Measurements from ENCODE around the gene PIM1.
"Not testable (repeated sequence)": the region's sequence is repeated elsewhere in the genome, so short reads cannot be mapped to it uniquely, and the experiment has no call there.

Gene PIM1

DNA sequence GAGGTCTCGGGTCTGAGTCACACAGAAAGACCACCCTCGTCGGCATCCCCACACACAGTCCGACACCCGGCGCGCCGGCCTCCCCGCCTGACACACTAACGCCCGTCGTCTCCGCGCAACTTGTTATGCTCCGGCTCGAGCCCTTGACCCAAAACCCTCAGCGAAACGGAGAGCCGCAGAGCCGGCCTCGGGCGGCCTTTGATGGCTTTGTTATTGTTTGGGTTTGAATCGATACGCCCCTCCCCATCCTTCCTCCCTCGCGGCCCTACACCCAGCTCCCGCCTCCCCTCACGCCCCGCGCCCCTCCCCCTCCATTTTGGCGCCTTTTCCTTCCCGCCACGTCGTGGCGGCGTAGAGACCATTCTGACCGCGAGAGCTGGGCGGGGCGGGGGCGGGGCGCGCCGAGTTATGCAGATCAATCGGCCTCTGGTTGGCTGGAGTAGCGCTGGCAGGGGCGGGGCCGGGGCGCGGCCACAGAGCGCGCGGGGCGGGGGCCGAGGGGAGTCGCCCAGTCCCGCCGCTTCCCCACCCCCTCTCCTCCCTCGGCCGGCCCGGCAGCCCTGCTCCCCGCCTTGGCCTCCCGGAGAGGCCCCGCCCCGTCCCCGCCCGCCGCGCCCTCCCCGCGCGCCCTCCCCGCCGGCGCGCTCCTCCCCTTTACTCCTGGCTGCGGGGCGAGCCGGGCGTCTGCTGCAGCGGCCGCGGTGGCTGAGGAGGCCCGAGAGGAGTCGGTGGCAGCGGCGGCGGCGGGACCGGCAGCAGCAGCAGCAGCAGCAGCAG is at the start of gene PIM1:
PIM1 (plus strand) TSS at position 657 of the 777 bp plus-strand sequence. CDS start 424 bp downstream, outside the sequence.
- H3K27me3 ChIP-seq (ENCODE audit: insufficient read depth, low read length), result no peaks in the 10 kb centered on the region
- peak within 1 kb of the TSS; percentile 96 for H3K4me3 ChIP-seq (ENCODE audit: low read length)
- H2AFZ ChIP-seq (ENCODE audit: low read depth, low read length), result peak within 1 kb of the TSS; percentile 40
- H3K4me1 ChIP-seq (ENCODE audit: insufficient read depth, low read length), result peaks cover 26% of the 10 kb centered on the region
- peaks cover 24% of the 10 kb centered on the region for H3K36me3 ChIP-seq (ENCODE audit: insufficient read depth, low read length)
- no peaks in the 10 kb centered on the region for H3K9me3 ChIP-seq (ENCODE audit: low read length)

DNA sequence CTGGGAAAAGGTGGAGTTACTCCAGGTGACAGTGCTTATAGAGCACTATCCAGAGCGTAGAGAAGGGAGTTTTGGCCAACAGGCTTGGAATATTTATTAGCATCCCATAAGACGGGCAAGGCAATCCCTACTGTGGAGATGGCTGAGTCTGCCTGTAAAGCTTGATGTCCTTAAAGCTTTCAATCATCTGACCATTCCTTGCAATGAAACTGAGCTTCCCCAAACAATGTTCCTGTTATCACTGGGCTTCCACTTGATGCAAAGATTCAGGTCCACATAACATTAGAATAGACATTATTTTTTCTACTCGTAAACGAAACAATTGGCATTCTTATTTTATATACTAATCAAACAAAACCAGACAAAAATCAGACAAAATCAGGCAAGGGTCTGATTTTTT is 48.4 kb upstream of the PIM1 start:
- Histone ChIP-seq H3K4me3 (ENCODE audit: low read length) (no peak overlapping the region), H2AFZ (ENCODE audit: low read depth, low read length) (no peak overlapping the region), H3K36me3 (ENCODE audit: insufficient read depth, low read length) (peaks cover 2% of the 10 kb centered on the region), H3K9me3 (ENCODE audit: low read length) (no peaks in the 10 kb centered on the region), H3K4me1 (ENCODE audit: insufficient read depth, low read length) (peaks cover 10% of the 10 kb centered on the region), H3K27me3 (ENCODE audit: insufficient read depth, low read length) (no peaks in the 10 kb centered on the region)

DNA sequence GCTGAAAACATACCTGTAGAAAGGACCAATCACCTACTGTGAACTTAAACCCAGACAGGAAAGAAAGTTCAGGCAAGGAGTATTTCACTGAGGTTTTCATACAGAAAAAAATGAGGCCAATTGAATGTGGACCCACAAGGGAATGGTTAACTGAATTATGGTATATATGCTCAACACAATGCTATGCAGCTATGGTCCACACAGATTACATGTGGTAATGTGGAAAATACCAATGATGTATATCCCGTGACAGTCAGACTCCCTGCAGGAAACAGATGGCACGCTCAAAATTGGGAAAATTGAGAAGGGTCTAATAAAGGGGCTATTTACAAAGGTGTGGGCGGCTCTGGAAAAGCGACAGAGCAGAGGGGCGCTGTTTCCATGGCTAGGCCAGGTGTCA is 47.1 kb upstream of the PIM1 start:
- Histone ChIP-seq H3K4me3 (ENCODE audit: low read length) (no peak overlapping the region), H2AFZ (ENCODE audit: low read depth, low read length) (no peak overlapping the region), H3K4me1 (ENCODE audit: insufficient read depth, low read length) (peaks cover 19% of the 10 kb centered on the region), H3K36me3 (ENCODE audit: insufficient read depth, low read length) (no peaks in the 10 kb centered on the region), H3K27me3 (ENCODE audit: insufficient read depth, low read length) (no peaks in the 10 kb centered on the region), H3K9me3 (ENCODE audit: low read length) (no peaks in the 10 kb centered on the region)

DNA sequence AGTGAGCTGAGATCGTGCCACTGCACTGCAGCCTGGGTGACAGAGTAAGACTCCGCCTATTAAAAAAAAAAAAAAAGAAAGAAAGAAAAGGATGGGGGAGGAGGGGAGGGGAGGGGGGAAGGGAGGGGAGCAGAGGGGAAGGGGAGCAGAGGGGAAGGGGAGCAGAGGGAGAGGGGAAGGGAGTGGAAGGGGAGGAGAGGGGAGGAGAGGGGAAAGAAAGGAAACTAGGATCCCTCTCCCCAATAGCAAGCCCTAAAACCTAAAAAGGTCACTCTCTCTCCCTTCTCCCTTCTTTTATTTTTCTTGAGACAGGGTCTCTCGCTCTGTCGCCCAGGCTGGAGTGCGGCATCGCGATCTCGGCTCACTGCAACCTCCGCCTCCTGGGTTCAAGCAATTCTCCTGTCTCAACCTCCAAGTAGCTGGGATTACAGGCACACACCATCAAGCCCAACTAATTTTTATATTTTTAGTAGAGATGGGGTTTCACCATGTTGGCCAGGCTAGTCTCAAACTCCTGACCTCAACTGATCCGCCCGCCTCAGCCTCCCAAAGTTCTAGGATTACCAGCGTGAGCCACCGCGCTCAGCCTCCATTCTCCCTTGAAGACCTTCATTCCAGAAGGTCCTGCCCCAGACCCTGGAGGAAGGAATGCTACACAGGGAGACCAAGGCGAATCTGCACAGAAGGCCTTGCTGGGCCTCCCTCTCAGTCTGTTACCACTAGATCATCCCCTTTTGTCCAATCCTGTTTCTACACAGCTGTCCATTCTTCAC is 45.8 kb upstream of the PIM1 start:
- no peak overlapping the region for H3K4me3 ChIP-seq (ENCODE audit: low read length)
- no peaks in the 10 kb centered on the region for H3K9me3 ChIP-seq (ENCODE audit: low read length)
- no peaks in the 10 kb centered on the region for H3K27me3 ChIP-seq (ENCODE audit: insufficient read depth, low read length)
- H3K4me1 ChIP-seq (ENCODE audit: insufficient read depth, low read length), result peaks cover 25% of the 10 kb centered on the region
- H2AFZ ChIP-seq (ENCODE audit: low read depth, low read length), result no peak overlapping the region
- H3K36me3 ChIP-seq (ENCODE audit: insufficient read depth, low read length), result no peaks in the 10 kb centered on the region

DNA sequence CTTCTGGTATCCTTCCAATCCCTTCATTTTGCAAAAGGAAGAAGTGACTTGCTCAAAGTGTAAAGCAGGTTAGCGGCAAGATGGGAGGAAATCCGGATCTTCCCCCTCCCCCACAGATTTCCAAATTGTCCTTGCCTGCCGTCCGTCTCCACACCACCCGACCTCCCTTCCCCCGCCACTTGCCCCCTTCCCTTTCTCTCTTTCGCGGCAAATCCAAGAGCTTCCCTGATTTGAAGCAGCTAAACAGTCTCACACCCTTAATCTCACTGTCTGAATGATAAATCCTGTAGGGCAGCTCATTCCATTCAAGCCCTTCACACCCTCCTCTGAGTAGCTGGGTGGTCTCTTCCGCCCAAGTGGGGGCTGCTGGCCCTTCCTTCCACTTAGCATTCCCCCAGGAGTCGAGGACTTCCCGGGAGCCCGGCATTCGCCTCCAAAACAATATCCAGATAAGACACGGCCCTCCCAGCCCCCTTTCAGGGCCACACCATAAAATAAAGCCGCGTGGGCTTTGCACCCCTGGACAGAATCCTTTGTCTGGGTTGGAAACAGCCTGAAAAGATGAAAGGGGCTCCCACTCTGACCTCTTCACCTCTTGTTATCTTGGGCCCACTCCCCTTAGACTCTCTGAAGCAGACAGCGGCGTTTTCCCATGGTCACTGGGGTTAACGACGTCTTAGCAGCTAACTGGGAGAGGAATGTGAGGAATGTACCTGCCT is 44.0 kb upstream of the PIM1 start:
- H3K9me3 ChIP-seq (ENCODE audit: low read length), result no peaks in the 10 kb centered on the region
- H3K27me3 ChIP-seq (ENCODE audit: insufficient read depth, low read length), result no peaks in the 10 kb centered on the region
- peak overlapping the region; percentile 35 for H3K4me3 ChIP-seq (ENCODE audit: low read length)
- peak overlapping the region; percentile 21 for H2AFZ ChIP-seq (ENCODE audit: low read depth, low read length)
- H3K4me1 ChIP-seq (ENCODE audit: insufficient read depth, low read length), result peaks cover 34% of the 10 kb centered on the region
- H3K36me3 ChIP-seq (ENCODE audit: insufficient read depth, low read length), result no peaks in the 10 kb centered on the region

DNA sequence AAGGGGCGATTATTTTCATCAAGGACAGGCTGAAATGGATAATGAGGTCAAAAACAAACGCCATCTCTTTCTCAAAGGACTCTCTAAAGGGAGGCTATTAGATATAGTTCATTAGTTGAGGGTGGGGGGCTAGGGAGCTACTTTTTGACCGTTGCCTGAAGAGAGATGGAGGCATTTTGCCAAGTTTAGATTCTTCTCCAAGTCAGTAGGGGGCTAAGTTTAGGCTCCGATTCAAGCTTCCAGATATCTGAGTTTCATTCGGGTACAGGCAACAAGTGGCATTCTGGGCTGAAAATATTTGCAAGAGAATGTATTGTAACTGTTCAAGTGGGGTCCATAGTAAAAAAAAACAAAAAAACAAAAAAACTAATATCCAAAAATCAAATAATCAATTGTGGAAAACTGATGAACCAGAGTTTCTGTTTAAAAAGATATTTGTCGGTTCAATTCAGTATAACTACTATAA is 43.4 kb upstream of the PIM1 start:
- Histone ChIP-seq H2AFZ (ENCODE audit: low read depth, low read length) (no peak overlapping the region), H3K36me3 (ENCODE audit: insufficient read depth, low read length) (no peaks in the 10 kb centered on the region), H3K4me3 (ENCODE audit: low read length) (peak overlapping the region; percentile 35), H3K9me3 (ENCODE audit: low read length) (no peaks in the 10 kb centered on the region), H3K27me3 (ENCODE audit: insufficient read depth, low read length) (no peaks in the 10 kb centered on the region), H3K4me1 (ENCODE audit: insufficient read depth, low read length) (peaks cover 39% of the 10 kb centered on the region)

DNA sequence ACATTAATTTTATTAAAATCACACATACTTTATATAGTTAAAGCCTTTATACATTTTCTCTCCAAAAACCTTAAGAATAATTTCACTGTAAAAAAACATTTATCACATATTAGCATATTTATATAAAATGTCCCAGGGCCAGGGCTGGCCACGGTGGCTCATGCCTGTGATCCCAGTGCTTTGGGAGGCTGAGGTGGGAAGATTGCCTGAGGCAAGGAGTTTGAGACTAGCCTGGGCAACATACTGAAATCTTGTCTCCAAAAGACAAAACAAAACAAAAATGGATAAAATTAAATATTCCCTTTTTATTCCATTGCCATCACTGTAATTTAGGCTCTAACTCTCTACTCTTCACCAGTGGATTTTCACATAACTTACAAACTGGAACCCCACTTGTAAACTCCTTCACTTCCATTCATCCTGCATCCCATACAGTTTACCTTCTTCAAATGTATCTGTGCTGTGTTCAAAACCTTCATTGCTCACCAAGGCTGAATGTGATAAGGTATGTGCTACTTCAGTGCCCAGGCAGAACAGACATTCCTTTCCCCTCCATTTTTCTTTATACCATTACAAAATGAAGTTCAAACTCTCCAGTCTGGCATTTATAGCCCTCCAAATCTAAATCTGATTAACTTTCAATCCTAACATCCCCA is 42.9 kb upstream of the PIM1 start:
- Histone ChIP-seq H3K36me3 (ENCODE audit: insufficient read depth, low read length) (no peaks in the 10 kb centered on the region), H2AFZ (ENCODE audit: low read depth, low read length) (no peak overlapping the region), H3K27me3 (ENCODE audit: insufficient read depth, low read length) (no peaks in the 10 kb centered on the region), H3K4me3 (ENCODE audit: low read length) (no peak overlapping the region), H3K9me3 (ENCODE audit: low read length) (no peaks in the 10 kb centered on the region), H3K4me1 (ENCODE audit: insufficient read depth, low read length) (peaks cover 44% of the 10 kb centered on the region)

DNA sequence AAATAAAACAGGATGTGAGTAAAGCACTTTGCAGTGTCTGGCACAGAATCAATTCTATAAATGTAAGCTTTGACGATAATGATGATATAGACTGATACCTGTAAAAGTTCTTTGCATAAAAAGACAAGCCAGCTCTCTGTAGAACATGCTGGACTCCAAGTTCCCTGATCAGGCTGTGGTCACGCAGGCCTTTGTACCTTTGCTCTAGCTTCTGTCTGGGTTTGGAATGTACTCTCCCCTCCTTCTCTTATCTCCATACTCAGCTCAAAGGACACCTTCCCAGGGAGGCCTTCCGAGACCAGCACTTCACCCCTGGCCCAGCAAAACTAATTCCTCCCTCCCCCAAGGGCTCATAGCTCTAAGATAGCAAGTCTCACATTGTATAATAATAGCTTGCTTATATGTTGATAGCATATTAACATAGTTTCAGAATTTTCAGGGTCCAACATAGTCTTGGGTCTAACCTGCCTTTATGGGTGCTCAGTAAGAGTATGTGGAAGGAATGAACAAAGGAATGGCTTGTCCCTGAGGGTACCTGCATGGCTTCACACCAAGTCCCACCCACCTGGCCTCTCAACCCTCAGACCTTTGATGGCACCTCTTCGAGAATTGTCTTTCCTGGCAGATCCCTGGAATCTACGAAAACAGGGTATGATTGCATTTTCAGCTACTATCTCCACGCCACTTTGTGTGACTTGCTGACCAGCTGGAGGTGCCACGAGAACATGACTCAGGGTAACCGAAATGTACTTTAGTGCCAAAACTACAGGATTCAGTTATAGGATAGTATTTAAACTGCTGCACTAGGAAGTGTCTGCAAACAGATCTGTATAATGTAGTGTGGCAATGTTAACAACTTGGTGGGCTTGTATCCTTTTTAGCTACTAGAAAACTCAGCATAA is 41.7 kb upstream of the PIM1 start:
- no peaks in the 10 kb centered on the region for H3K27me3 ChIP-seq (ENCODE audit: insufficient read depth, low read length)
- H3K4me3 ChIP-seq (ENCODE audit: low read length), result no peak overlapping the region
- H3K4me1 ChIP-seq (ENCODE audit: insufficient read depth, low read length), result peaks cover 44% of the 10 kb centered on the region
- no peaks in the 10 kb centered on the region for H3K36me3 ChIP-seq (ENCODE audit: insufficient read depth, low read length)
- no peaks in the 10 kb centered on the region for H3K9me3 ChIP-seq (ENCODE audit: low read length)
- H2AFZ ChIP-seq (ENCODE audit: low read depth, low read length), result no peak overlapping the region

DNA sequence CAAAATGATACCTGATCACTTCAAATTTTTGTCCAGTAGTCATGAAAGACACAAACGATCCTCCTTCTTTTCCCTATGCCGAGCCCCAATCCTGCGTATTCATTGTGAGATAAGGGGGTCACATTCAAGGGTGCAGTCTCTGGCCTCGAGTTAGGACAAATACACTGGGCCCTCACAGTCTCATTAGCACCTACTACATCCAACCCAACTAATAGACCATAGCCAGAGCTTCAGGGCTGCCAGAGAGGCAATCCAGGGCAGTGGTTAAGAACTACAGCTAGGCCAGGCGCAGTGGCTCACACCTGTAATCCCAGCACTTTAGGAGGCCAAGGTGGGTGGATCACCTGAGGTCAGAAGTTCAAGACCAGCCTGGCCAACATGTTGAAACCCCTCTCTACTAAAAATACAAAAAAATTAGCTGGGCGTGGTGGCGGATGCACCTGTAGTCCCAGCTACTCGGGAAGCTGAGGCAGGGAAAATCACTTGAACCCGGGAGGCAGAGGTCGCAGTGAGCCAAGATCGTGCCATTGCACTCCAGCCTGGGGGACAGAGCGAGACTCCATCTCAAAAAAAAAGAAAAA is 41.0 kb upstream of the PIM1 start:
- H3K4me1 ChIP-seq (ENCODE audit: insufficient read depth, low read length), result peaks cover 45% of the 10 kb centered on the region
- H3K27me3 ChIP-seq (ENCODE audit: insufficient read depth, low read length); H3K9me3 ChIP-seq (ENCODE audit: low read length); H2AFZ ChIP-seq (ENCODE audit: low read depth, low read length); H3K4me3 ChIP-seq (ENCODE audit: low read length); H3K36me3 ChIP-seq (ENCODE audit: insufficient read depth, low read length): not testable (repeated sequence)

DNA sequence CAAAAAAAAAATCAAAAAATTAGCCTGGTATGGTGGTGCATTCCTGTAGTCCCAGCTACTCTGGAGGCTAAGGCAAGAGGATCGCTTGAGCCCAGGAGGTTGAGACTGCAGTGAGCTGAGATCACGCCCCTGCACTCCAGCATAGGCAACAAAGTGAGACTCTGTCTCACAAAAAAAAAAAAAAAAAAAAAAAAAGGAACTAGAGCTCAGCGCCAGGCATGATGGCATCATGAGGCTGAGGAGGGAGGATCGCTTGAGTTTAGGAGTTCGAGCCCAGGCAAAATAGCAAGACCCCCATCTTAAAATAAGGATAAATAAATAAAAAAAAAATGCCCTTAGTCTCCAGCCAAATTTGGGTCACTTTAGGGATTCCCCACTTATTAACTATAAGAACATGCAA is 40.4 kb upstream of the PIM1 start:
- no peaks in the 10 kb centered on the region for H3K36me3 ChIP-seq (ENCODE audit: insufficient read depth, low read length)
- no peak overlapping the region for H3K4me3 ChIP-seq (ENCODE audit: low read length)
- H3K27me3 ChIP-seq (ENCODE audit: insufficient read depth, low read length), result no peaks in the 10 kb centered on the region
- H3K9me3 ChIP-seq (ENCODE audit: low read length), result no peaks in the 10 kb centered on the region
- H2AFZ ChIP-seq (ENCODE audit: low read depth, low read length), result no peak overlapping the region
- peaks cover 51% of the 10 kb centered on the region for H3K4me1 ChIP-seq (ENCODE audit: insufficient read depth, low read length)

DNA sequence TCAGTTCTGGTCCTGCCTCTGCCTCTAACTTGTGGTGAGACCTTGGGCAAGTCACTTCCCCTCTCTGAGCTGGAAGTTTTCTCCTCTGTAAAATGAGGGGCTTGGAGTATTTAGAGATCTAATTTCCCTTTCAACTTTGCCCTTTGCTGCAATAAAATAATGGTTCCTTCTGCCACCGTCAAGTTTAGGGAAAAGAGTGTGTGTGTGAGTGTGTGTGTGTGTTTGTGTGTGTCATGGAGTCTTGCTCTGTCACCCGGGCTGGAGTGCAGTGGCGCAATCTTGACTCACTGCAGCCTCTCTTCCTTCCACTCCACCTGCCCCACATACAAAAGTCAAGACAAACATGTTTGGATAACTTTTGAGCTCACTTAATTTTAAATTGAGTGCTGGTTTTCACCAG is 39.2 kb upstream of the PIM1 start:
- Histone ChIP-seq H3K4me3 (ENCODE audit: low read length) (peak overlapping the region; percentile 35), H3K27me3 (ENCODE audit: insufficient read depth, low read length) (no peaks in the 10 kb centered on the region), H2AFZ (ENCODE audit: low read depth, low read length) (no peak overlapping the region), H3K4me1 (ENCODE audit: insufficient read depth, low read length) (peaks cover 60% of the 10 kb centered on the region), H3K9me3 (ENCODE audit: low read length) (no peaks in the 10 kb centered on the region), H3K36me3 (ENCODE audit: insufficient read depth, low read length) (no peaks in the 10 kb centered on the region)

All from neuron (in vitro differentiated cells).